ENCODE results near the gene AHCYL2.

DNA sequence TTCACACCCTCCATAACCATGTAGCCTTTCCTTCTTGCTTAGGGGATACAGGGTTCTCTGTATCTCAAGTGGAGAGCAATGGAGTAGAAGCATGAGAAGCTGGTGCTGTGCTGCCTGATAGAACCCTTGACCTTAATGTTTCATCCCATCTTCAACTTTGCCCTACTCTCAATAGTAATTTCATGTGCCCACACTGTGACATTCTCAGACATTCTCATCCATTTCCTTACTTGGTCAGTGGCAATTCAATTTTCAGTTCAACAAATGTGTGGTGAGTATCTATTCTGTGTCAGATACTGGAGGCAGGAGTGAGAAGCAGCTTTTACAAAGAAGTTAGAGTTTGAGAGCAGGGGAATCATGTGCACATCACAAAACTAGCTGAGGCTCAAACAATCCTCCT is 225.5 kb downstream of the AHCYL2 start:
- TF ChIP-seq, protein P1, sequence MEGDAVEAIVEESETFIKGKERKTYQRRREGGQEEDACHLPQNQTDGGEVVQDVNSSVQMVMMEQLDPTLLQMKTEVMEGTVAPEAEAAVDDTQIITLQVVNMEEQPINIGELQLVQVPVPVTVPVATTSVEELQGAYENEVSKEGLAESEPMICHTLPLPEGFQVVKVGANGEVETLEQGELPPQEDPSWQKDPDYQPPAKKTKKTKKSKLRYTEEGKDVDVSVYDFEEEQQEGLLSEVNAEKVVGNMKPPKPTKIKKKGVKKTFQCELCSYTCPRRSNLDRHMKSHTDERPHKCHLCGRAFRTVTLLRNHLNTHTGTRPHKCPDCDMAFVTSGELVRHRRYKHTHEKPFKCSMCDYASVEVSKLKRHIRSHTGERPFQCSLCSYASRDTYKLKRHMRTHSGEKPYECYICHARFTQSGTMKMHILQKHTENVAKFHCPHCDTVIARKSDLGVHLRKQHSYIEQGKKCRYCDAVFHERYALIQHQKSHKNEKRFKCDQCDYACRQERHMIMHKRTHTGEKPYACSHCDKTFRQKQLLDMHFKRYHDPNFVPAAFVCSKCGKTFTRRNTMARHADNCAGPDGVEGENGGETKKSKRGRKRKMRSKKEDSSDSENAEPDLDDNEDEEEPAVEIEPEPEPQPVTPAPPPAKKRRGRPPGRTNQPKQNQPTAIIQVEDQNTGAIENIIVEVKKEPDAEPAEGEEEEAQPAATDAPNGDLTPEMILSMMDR (IDR thresholded peaks at IDR 0.05): no peak
- no peak for TF ChIP-seq EZH2 (IDR thresholded peaks at IDR 0.05; ENCODE audit: borderline replicate concordance, insufficient read depth, low read depth, low read length, poor library complexity, severe bottlenecking)

Measured in B cell (primary cell).